GM19025 (cell line): ENCODE data around the gene SPARC.
"Not testable (repeated sequence)": the region's sequence is repeated elsewhere in the genome, so short reads cannot be mapped to it uniquely, and the experiment has no call there.

ENCODE experiments used
- ATAC-seq: cut with Tn5 transposase; IDR thresholded peaks from one replicate; pipeline ENCODE4 v1.9.1; 2021; ENCODE audit warnings: mild to moderate bottlenecking, low read depth, moderate library complexity; ENCODE audit not compliant: unreplicated experiment

SPARC gene

DNA sequence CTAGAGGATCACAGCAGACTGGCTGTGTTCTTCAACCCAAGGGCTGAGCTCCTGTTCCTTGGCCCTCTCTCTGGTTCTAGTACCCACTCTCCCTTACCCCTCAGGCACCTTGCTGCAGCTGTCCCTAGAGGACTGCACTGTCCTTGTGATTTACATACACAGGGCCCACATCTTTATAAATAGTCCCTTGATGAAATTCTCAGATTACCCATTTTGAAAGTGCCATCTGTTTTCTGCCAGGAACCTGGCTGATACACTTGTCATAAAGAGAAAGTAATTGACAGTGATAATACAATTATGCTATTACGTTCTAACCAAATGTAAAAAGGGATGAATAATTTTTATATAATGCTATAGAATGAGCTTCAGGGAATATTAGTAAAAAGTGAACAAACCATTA is 16.5 kb upstream of the SPARC start:
- peak; percentile 90 for ATAC-seq

DNA sequence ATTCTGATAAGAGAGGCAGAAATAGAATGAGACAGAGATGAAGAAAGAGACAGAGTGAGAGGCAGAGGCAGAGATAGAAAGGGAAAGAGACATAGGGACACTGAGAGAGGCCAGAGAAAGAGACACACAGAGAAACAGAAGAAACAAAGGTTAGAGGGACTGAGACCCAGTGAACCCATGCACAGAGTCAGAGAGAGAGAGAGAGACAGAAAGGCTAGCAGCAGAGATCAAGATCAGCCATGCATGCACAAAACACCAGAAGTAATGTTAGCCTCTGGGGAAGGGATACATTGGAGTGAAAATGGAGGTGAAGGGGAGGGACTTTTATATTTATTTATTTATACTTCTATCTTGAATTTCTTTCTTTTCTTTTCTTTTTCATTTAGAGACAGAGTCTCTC is 14.1 kb upstream of the SPARC start:
- ATAC-seq = no peak

GRCh38 chr5:151700296-151700695 is 13.6 kb upstream of the SPARC start:
- ATAC-seq = peak; percentile 43

DNA sequence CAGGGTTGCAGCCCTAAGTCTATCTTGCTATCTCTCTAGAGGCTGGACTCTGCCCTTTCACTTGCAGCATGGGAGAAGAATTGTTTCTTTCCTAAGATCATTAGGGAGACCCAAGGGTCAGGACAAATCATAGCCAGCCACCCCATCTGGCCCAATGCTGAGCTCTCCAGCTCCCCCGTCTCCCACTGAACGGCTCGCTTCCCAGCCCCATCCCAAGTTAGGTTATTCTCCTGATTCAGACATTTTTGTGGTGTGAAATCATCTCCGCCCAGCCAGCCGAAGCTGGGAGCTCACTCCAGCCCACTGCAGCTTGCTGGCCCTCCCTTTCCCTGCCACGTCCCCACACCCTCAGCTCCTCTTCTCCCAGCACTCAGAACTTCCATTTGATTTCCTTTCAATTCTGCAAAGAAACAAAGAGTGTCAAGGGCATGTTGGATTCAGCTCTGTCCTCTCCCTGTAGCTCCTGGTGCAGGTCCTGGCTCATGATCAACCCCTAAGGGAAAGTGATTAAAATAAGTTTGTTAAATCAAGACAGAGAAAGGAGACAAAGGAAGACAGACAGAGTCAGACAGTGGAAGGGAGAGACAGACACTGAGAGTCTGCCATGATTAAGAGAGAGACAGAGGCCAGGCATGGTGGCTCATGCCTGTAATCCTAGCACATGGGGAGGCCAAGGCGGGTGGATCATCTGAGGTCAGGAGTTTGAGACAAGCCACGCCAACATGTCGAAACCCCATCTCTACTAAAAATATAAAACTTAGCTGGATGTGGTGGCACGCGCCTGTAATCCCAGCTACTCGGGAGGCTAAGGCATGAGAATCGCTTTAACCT is 12.6 kb upstream of the SPARC start:
- ATAC-seq = no peak

- not testable (repeated sequence) for ATAC-seq
Measured at GRCh38 chr5:151698081-151698480, 11.4 kb upstream of the SPARC start.

GRCh38 chr5:151697452-151697851 is 10.7 kb upstream of the SPARC start:
- no peak for ATAC-seq

- ATAC-seq = no peak
Measured at GRCh38 chr5:151696470-151697061, 9.9 kb upstream of the SPARC start.

DNA sequence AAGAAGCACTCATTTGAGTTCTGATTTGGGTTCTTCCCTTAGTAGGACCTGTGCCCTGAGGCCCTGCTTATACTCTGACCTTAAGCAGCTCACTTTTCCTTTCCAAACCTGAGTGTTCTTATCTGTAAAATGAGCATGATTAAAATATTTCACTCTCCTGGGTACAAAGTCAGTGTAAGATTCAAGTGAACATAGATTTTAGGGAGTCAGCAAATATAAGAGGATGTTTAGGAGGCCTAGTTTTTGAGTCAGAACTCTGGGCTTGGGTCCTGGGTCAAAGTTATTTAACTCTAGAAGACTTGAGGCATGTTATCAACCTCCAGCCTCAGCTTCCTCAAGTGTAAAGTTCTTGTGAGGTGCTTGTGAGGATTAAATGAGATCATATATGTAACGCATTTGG is 8.7 kb upstream of the SPARC start:
- ATAC-seq = no peak

DNA sequence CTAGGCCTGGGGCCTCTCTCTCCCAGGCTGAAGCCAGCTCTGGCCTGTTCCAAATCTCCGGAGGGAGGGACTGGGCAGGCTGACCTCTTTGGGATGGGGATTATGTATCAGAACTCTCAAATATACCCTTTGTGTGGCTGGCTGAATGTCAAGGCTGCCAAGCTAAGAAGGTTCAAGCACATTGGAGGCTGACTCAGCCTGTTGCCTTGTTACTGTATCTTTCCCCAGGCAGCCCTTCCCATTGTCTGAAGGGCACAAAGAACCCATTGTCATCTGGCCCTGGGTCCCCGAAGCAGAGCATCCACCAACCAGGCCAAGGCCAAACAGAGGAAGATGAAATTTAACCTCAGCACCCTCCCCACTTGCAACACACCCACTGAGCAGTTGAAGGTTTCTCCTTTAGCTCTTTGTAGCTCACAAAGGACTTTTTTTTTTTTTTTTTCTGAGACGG is 7.3 kb upstream of the SPARC start:
- no peak for ATAC-seq

DNA sequence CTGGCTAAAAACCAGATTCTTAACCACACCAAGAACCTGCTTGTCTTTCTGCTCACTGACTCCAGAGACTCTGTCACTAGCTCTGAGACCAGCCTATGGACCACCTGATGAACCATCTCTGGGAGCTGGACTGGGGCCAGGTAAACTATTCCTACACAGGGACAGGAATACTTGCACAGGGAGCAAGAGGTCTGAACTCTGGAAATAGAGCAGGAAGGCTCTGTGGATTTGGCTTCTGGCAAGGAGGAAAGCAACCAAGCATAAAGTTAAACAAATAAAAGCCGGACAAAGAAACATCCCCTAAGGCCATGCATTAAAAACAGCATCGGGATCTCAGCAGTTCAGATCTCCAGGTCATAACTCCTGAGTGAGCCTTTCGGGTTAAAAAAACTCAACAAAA is 5.6 kb upstream of the SPARC start:
- no peak for ATAC-seq

GRCh38 chr5:151691706-151692105 is 5.0 kb upstream of the SPARC start:
- ATAC-seq = no peak

DNA sequence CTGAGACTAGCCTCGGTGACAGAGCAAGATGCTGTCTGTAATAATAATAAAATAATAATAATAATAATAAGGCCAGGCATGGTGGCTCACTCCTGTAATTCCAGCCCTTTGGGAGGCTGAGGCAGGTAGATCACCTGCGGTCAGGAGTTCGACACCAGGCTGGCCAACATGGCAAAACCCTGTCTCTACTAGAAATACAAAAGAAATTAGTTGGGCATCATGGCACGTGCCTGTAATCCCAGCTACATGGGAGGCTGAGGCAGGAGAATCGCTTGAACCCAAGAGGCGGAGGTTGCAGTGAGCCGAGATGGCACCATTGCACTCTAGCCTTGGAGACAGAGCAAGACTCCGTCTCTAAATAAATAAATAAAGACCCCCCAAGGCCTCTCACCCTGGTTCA is 2.9 kb upstream of the SPARC start:
- not testable (repeated sequence) for ATAC-seq

DNA sequence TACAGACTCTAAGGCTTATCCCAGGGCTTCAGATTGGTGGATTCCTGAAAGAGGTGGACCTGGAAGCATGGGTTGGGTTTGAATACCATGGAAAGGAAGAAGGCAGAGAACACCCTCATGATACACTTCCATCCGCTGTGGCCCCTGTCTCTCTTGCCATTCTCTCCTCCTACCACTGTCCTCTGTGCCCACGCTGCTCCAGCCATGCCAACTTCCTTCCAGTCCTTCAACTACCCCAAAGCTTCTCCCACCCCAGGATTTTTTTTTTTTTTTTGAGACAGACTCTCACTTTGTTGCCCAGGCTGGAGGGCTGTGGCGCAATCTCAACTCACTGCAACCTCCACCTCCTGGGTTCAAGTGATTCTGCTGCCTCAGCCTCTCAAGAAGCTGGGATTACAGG is 1.7 kb upstream of the SPARC start:
- no peak for ATAC-seq

- no peak for ATAC-seq
Measured at GRCh38 chr5:151685749-151686673, 704 bp downstream of the SPARC start.

DNA sequence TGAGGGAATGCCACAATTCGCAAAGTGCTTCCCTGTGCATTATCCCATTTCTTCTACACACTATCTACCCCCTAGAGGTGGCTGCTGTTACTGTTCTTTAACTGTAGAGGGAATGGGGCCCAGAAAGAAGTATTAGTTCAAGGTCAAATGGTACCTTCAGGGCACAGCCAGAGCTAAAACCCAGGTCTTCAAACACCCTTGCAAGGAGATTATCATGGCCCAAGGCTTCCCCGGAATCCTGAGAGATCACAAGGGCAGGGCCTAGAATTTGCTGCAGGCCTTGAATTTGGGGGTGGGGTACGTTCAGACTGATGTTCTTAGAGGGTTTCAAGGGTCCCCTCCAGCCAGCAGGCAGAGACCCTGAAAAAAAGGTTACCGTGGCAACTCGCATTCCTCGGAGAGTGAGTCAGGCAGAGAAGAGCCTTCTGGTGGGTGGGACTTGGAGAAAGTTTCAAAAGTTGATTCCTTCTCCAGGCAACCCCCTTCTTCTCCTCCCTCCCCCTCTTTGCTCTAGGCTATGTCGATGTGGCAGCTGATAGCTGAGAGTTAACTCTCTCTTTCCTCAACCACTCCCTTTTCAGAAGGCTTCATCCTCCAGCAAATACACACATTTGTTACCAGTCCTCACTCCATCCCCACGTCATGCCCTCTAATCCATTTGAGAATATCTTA is 1.9 kb downstream of the SPARC start:
- no peak for ATAC-seq

GRCh38 chr5:151683986-151684588 is 2.6 kb downstream of the SPARC start:
- no peak for ATAC-seq

DNA sequence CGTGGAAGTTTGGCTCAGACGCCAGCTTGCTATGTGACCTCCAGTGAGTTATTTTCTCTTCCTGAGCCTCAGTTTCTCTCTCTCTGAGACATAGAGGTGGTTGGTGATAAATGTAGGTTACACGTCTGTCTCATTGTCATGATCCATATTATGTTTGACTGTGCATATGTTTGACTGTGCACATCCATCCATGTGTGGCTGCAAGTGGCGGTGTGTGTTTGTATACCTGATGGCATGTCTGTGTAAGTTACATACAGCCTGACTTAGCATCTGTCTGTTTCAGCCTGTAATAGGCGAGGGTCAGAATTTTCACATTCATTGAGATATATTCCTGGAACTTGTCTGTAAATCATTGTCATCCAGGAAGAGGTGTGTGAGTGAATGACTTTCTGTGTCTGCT is 3.3 kb downstream of the SPARC start:
- no peak for ATAC-seq

DNA sequence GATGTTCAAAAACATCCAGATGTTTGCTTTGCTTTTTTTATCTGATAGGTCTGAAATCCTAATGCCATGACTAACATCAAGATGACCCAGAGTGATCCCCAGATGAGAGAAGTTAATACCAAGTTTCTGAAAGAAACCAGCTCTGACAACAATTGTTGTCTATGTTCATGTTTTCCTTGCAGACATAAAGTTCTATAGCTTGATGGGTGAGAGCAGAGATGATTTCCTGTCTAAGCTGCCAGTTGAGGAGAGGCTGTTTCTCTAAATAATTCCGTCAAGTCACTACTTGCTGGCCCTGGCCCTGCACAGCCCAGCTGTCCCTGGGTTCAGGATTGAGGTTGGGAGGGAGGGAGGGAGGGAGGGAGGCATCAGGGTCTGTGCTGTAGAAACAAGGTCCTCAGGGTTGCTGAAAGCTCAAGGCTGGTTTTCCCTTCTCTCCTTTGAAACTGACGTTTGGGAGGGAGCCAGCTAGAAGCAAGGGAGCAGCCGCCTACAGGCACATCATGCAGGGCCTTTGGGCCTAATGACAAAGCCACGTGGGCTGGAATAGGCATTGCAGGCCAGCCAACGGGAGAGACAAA is 3.9 kb downstream of the SPARC start:
- ATAC-seq = no peak

GRCh38 chr5:151682240-151682639 is 4.5 kb downstream of the SPARC start:
- no peak for ATAC-seq

- no peak for ATAC-seq
Measured at GRCh38 chr5:151680944-151681427, 5.7 kb downstream of the SPARC start.
